Fibroblast of pulmonary artery (primary cell): ENCODE measurements around the gene HUNK.

Experiments
- DNase-seq: peaks from one replicate; pipeline ENCODE4 v3.0.0-alpha.2; 2010; ENCODE audit warnings: low read depth
- H3K4me3 ChIP-seq: replicated peaks from 2 replicates; pipeline ENCODE4 v1.5.1; 2011; ENCODE audit warnings: low read depth, mild to moderate bottlenecking, control low read depth, low read length, moderate library complexity
- CTCF ChIP-seq: IDR thresholded peaks from 2 replicates; pipeline ENCODE4 v1.5.1; 2011; ENCODE audit warnings: mild to moderate bottlenecking, control low read depth, low read length, inconsistent platforms; ENCODE audit errors: missing control alignments

Gene HUNK

GRCh38 chr21:31911138-31911907, 38.5 kb downstream of the HUNK start:
- H3K4me3 ChIP-seq, result no peak overlapping the region
- DNase-seq, result no peak
- no peak for TF ChIP-seq CTCF

- H3K4me3 ChIP-seq, result no peak overlapping the region
- no peak for DNase-seq
- no peak for TF ChIP-seq CTCF
These were observed 39.7 kb downstream of the HUNK start for GRCh38 chr21:31912501-31912900.

- TF ChIP-seq CTCF, result no peak
- no peak overlapping the region for H3K4me3 ChIP-seq
- DNase-seq, result no peak
These were observed 40.4 kb downstream of the HUNK start for GRCh38 chr21:31913182-31913608.

GRCh38 chr21:31914472-31914871, 41.7 kb downstream of the HUNK start:
- no peak for DNase-seq
- H3K4me3 ChIP-seq, result no peak overlapping the region
- TF ChIP-seq CTCF, result no peak

- no peak overlapping the region for H3K4me3 ChIP-seq
- DNase-seq, result no peak
- TF ChIP-seq CTCF, result no peak
These were observed 42.7 kb downstream of the HUNK start for GRCh38 chr21:31915566-31915965.

- no peak for TF ChIP-seq CTCF
- no peak overlapping the region for H3K4me3 ChIP-seq
- no peak for DNase-seq
These were observed 44.3 kb downstream of the HUNK start for GRCh38 chr21:31917108-31917507.

GRCh38 chr21:31918250-31918775, 45.5 kb downstream of the HUNK start:
- no peak for DNase-seq
- no peak for TF ChIP-seq CTCF
- no peak overlapping the region for H3K4me3 ChIP-seq
